T-cell (primary cell): ENCODE measurements around the gene TLR2. TPM values are rescaled to one million over a fixed set of nuclear protein-coding genes. Genes with fewer than 3 reads are reported as not detected.

Source experiments
- ATAC-seq, 4 experiments: fragments of 200-7000 bp in 3 of 4; fragments of 150-1000 bp in 1 of 4; cut with Tn5 transposase; replicated peaks in 1 of 4; 1 replicate in 3 of 4; 2 replicates in 1 of 4; pipeline ENCODE4 v1.10.0; 2021; ENCODE audit warnings: moderate library complexity in 3 of 4, mild to moderate bottlenecking in 2 of 4, moderate number of reproducible peaks in 1 of 4
- CTCF ChIA-PET, 2 donors: fragments of 300-600 bp; sonication (Branson Sonifier 250); formaldehyde crosslinking; loops; one replicate each; lab custom pipeline; 2022; ENCODE audit warnings: antibody characterized with exemption in 2 of 2; lab: Charles Lee
- POLR2A ChIA-PET, 2 donors: fragments of 300-600 bp; sonication (Branson Sonifier 250); formaldehyde crosslinking; loops; one replicate each; lab custom pipeline; 2022; ENCODE audit warnings: antibody characterized with exemption in 2 of 2; lab: Charles Lee
- DNase-seq, 35 experiments: peaks; one replicate each; pipeline versions ENCODE4 v3.0.0 to v3.0.0-alpha.2; 2013 to 2023
- H3K27ac ChIP-seq: one replicate; pipeline ENCODE4 v1.5.1; 2013; ENCODE audit warnings: low read length
- H3K27me3 ChIP-seq, 2 experiments: replicated peaks in 1 of 2; 1 replicate in 1 of 2; 2 replicates in 1 of 2; pipeline versions ENCODE4 v1.6.1 to v1.7.0; 2013; ENCODE audit warnings: low read length in 1 of 2, mixed read lengths in 1 of 2; ENCODE audit not compliant: control insufficient read depth in 2 of 2, insufficient read depth in 2 of 2; ENCODE audit errors: extremely low read depth in 1 of 2
- H3K36me3 ChIP-seq, 2 donors: 1 replicate in 1 of 2; 2 replicates in 1 of 2; pipeline versions ENCODE4 v1.6.1 to v1.7.0; 2013; ENCODE audit warnings: low read length in 1 of 2; ENCODE audit not compliant: control insufficient read depth in 2 of 2, insufficient read depth in 1 of 2; ENCODE audit errors: extremely low read depth in 1 of 2
- H3K4me1 ChIP-seq, 2 experiments: 1 replicate in 1 of 2; 2 replicates in 1 of 2; pipeline versions ENCODE4 v1.6.1 to v1.7.0; 2013; ENCODE audit warnings: low read length in 2 of 2, mixed read lengths in 1 of 2; ENCODE audit not compliant: insufficient read depth in 2 of 2, control insufficient read depth in 1 of 2; ENCODE audit errors: extremely low read depth in 1 of 2
- H3K4me3 ChIP-seq, 2 donors: 1 replicate in 1 of 2; 2 replicates in 1 of 2; pipeline versions ENCODE4 v1.5.1 to v1.7.0; 2013; ENCODE audit warnings: mild to moderate bottlenecking in 2 of 2, low read length in 1 of 2, moderate library complexity in 1 of 2; ENCODE audit not compliant: control insufficient read depth in 1 of 2; ENCODE audit errors: extremely low read depth in 1 of 2
- H3K9me3 ChIP-seq: 2 replicates; pipeline ENCODE4 v1.7.0; 2013
- H3K27ac Mint-ChIP-seq, 2 donors: one replicate each; pipeline ENCODE4 v1.8.0; 2020 to 2021; ENCODE audit warnings: mild to moderate bottlenecking in 2 of 2, mixed read lengths in 2 of 2
- H3K27me3 Mint-ChIP-seq, 2 donors: one replicate each; pipeline ENCODE4 v1.8.0; 2021 to 2022; ENCODE audit warnings: mixed read lengths in 2 of 2
- H3K36me3 Mint-ChIP-seq: one replicate; pipeline ENCODE4 v1.8.0; 2021; ENCODE audit warnings: mixed read lengths
- H3K4me1 Mint-ChIP-seq, 3 donors: one replicate each; pipeline ENCODE4 v1.8.0; 2020 to 2022; ENCODE audit warnings: mixed read lengths in 3 of 3, mild to moderate bottlenecking in 1 of 3
- H3K4me3 Mint-ChIP-seq, 3 donors: one replicate each; pipeline ENCODE4 v1.8.0; 2020 to 2022; ENCODE audit warnings: mild to moderate bottlenecking in 3 of 3, mixed read lengths in 3 of 3, moderate library complexity in 3 of 3
- H3K9me3 Mint-ChIP-seq, 3 donors: one replicate each; pipeline ENCODE4 v1.8.0; 2020 to 2022; ENCODE audit warnings: mixed read lengths in 3 of 3
- WGBS: methylation state at CpG from one replicate; pipeline ENCODE4 v1.1.5; 2013; ENCODE audit warnings: missing lambda C conversion rate; ENCODE audit not compliant: insufficient coverage; 5-methylcytosine and 5-hydroxymethylcytosine counted together
- total RNA-seq, 35 experiments: library from RNA in 6 of 35; stranded (reverse) in 6 of 35; fragments of 120-200 nt in 1 of 35; gene quantifications; one replicate each; pipeline versions ENCODE4 v1.2.1 to v1.2.4 and lab custom pipeline; 2013 to 2026

Gene TLR2
- total RNA-seq, 5 donors from 2014 or later (not counting 1 experiment from before 2014, with no cell fraction given) = 1.1 to 2.3 (median 1.9) TPM

DNA sequence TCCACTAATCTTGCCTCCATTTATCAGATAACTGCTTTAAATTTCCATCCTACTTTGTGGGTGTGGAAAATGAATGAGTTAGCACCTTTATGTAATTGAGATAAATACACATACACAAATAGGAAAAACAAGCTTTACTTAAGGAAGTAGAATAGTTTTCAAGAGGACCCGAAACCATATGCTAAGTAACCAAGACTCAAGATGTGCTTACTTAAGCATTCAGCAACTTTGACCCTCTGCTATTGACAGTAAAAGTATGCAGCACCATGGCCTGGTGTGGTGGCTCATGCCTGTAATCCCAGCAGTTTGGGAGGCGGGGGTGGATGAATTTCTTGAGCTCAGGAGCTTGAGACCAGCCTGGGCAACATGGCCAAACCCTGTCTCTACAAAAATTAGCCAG lies 45.8 kb downstream of the TLR2 start:
- ChIA-PET POLR2A (no interaction called here), CTCF (no interaction called here)
- no peaks in the 10 kb centered on the region for H3K4me1 ChIP-seq
- Mint-ChIP-seq H3K9me3 (no peaks in the 10 kb centered on the region), H3K36me3 (no peaks in the 10 kb centered on the region), H3K4me1 (no peaks in the 10 kb centered on the region), H3K27ac (no peak overlapping the region), H3K27me3 (peaks cover 0 to 1% of the 10 kb centered on the region in 2 donors), H3K4me3 (no peak overlapping the region)
- DNase-seq (no peak), ATAC-seq (no peak)
- H3K27ac ChIP-seq = no peak overlapping the region
- 100% methylated on average over 1 of the region's 2 CpGs for WGBS
- H3K27me3 ChIP-seq = no peaks in the 10 kb centered on the region
- H3K9me3 ChIP-seq = no peaks in the 10 kb centered on the region
- no peak overlapping the region for H3K4me3 ChIP-seq
- no peaks in the 10 kb centered on the region for H3K36me3 ChIP-seq

DNA sequence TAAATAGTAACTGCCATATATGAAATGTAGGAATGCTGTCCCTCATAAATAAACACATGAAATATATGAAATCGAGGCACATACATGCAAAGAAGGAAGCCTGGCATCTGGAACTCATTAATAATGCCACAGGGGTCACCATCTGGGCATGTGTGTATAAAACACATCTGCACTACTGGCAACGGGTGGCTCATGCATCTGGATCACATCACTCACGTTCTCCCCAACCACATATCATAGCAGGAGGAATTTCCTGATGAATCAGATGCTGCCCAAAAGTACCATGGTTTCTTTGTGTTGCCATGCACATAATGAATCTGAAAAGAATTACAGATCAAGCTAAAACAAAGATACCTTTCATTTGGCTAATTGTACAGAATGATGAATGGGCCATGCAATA lies 47.2 kb downstream of the TLR2 start:
- Histone ChIP-seq H3K27ac (no peak overlapping the region), H3K9me3 (no peaks in the 10 kb centered on the region), H3K4me1 (no peaks in the 10 kb centered on the region), H3K36me3 (no peaks in the 10 kb centered on the region), H3K4me3 (no peak overlapping the region), H3K27me3 (no peaks in the 10 kb centered on the region)
- Mint-ChIP-seq H3K4me1 (peaks cover 0 to 1% (median 0%) of the 10 kb centered on the region in 3 donors), H3K4me3 (no peak overlapping the region), H3K27ac (no peak overlapping the region), H3K36me3 (no peaks in the 10 kb centered on the region), H3K27me3 (peaks cover 0 to 1% of the 10 kb centered on the region in 2 donors), H3K9me3 (no peaks in the 10 kb centered on the region)
- no CpG with 5 or more reads among the region's 3 CpGs for WGBS
- CTCF ChIA-PET = no interaction called here
- ATAC-seq (no peak), DNase-seq (no peak)
- POLR2A ChIA-PET = no interaction called here

DNA sequence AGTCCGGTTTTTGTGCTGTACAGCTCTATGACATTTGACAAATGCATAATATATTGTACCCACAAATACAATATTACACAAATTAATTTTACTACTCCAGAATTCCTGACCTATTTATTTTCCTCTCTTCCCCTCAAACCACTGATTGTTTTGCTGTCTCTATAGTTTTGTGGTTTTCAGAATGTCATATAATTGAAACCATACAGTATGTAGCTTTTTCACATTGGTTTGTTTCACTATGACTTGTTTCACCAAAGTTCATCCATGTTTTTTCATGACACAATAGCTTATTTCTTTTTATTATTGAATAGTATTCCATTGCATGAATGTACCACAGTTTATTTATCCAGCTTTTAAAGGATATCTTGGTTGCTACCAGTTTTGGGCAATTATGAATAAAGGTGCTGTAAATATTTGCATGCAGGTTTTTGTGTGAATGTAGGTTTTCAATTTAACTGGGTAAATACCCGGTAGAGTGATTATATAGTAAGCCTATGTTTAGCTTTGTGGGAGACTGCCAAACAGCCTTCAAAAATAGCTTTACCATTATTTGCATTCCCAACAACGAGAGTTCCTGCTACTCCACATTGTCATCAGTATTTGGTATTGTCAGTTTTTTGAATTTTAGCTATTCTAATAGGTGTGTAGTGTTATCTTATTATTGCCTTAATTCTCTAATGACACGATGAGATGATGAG lies 49.8 kb downstream of the TLR2 start:
- WGBS = no CpG with 5 or more reads among the region's 4 CpGs
- CTCF ChIA-PET = interaction anchor here in 1 of 2 donors (0.7 to 0.9 kb wide), 3 partner anchors 8 to 458 kb away, joined by 3 to 5 read pairs (median 4); partner anchors contain the start of gene TLR2
- POLR2A ChIA-PET = interaction anchor here (0.6 to 0.7 kb wide), 2 partner anchors 63 to 173 kb away, joined by 3 read pairs; no protein-coding TSS in a partner anchor
- Mint-ChIP-seq H3K27me3 (peaks cover 0 to 1% of the 10 kb centered on the region in 2 donors), H3K4me1 (peaks cover 0 to 2% (median 0%) of the 10 kb centered on the region in 3 donors), H3K4me3 (no peak overlapping the region), H3K27ac (no peak overlapping the region), H3K36me3 (no peaks in the 10 kb centered on the region), H3K9me3 (no peaks in the 10 kb centered on the region)
- no peaks in the 10 kb centered on the region for H3K4me1 ChIP-seq
- no peak for DNase-seq
- no peaks in the 10 kb centered on the region for H3K9me3 ChIP-seq
- ATAC-seq = no peak
- no peak overlapping the region for H3K27ac ChIP-seq
- no peaks in the 10 kb centered on the region for H3K36me3 ChIP-seq
- H3K27me3 ChIP-seq = peaks cover 0 to 2% of the 10 kb centered on the region in 2 experiments
- H3K4me3 ChIP-seq = no peak overlapping the region

DNA sequence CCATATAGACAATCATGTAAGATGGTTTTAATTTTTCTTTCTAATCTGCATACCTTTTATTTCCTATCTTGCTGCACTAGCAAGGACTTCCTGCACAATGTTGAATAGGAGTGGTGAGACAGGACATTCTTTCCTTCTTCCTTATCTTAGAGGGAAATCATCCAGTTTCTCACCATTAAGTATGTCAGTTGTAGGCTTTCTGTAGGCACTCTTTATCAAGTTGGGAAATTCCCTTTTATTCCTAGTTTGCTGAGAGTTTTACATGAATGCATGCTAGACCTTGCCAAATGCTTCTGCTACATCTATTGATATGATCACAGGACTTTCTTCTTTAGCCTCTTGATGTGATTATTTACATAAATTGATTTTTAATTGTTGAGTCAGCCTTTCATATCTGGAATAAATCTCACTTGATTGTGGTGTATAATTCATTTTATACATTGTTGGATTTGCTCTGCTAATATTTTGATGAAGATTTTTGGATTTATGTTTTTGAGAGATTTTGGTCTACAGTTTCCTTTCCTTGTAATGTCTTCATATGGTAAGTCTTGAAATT lies 51.9 kb downstream of the TLR2 start:
- peaks cover 0 to 2% (median 0%) of the 10 kb centered on the region in 3 donors for H3K4me1 Mint-ChIP-seq
- H3K27ac ChIP-seq = no peak overlapping the region
- peaks cover 5 to 11% of the 10 kb centered on the region in 2 donors for H3K27me3 Mint-ChIP-seq
- H3K36me3 Mint-ChIP-seq = peaks cover 5% of the 10 kb centered on the region
- ATAC-seq = no peak
- CTCF ChIA-PET = no interaction called here
- no peaks in the 10 kb centered on the region for H3K36me3 ChIP-seq
- peaks cover 5 to 6% (median 5%) of the 10 kb centered on the region in 3 donors for H3K9me3 Mint-ChIP-seq
- POLR2A ChIA-PET = no interaction called here
- H3K4me3 ChIP-seq = no peak overlapping the region
- H3K4me3 Mint-ChIP-seq = no peak overlapping the region
- no peaks in the 10 kb centered on the region for H3K9me3 ChIP-seq
- DNase-seq = no peak
- no peaks in the 10 kb centered on the region for H3K4me1 ChIP-seq
- peaks cover 0 to 2% of the 10 kb centered on the region in 2 experiments for H3K27me3 ChIP-seq
- H3K27ac Mint-ChIP-seq = no peak overlapping the region

DNA sequence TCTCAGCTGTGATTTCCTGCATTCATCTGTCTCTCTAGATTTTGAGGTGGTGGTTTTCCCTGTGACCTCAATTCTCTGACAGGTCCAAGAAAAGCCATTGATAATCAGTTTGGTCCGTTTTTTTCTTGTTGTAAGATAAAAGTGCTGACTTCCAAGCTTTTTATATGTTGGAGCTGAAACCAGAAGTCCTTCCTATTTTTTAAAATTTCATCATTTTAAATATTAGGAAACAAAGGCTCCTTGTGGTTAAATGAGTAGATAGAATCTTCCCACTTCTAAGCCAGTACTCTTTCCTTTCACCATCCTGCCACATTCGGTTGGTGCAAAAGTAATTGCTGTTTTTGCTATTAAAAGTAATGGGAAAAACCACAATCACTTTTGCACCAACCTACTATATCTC lies 57.5 kb downstream of the TLR2 start:
- CTCF ChIA-PET = interaction anchor here in 1 of 2 donors (0.6 to 1.7 kb wide), 2 partner anchors 9 to 580 kb away, joined by 3 to 6 read pairs; no protein-coding TSS in a partner anchor
- Mint-ChIP-seq H3K27ac (no peak overlapping the region), H3K4me3 (no peak overlapping the region), H3K4me1 (no peaks in the 10 kb centered on the region), H3K27me3 (peaks cover 5 to 12% of the 10 kb centered on the region in 2 donors), H3K36me3 (peaks cover 9% of the 10 kb centered on the region), H3K9me3 (peaks cover 5 to 6% (median 5%) of the 10 kb centered on the region in 3 donors)
- Histone ChIP-seq H3K36me3 (no peaks in the 10 kb centered on the region), H3K4me3 (no peak overlapping the region), H3K27ac (no peak overlapping the region), H3K4me1 (no peaks in the 10 kb centered on the region), H3K9me3 (peaks cover 2% of the 10 kb centered on the region), H3K27me3 (peaks cover 0 to 10% of the 10 kb centered on the region in 2 experiments)
- no CpG with 5 or more reads among the region's 2 CpGs for WGBS
- POLR2A ChIA-PET = no interaction called here
- no peak for DNase-seq
- no peak for ATAC-seq

DNA sequence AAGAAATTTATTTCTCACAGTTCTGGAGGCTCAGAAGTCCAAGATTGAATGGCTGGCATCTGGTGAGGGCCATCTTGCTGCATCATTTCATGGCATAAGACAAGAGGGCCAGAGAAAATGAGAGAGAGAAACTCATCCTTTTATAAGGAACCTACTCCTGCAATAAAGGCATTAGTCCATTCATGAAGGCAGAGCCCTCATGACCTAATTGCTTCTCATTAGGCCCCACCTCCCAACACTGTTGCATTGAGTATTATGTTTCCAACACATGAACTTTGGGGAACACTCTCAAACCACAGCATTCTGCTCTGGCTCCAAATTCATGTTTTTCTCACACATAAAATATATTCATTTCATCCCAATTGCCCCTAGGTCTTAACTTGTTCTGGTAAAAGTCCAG lies 61.6 kb downstream of the TLR2 start:
- H3K27ac ChIP-seq = no peak overlapping the region
- DNase-seq (no peak), ATAC-seq (no peak)
- H3K27me3 ChIP-seq = peaks cover 0 to 8% of the 10 kb centered on the region in 2 experiments
- ChIA-PET POLR2A (no interaction called here), CTCF (no interaction called here)
- Mint-ChIP-seq H3K4me1 (no peaks in the 10 kb centered on the region), H3K9me3 (peaks cover 3% of the 10 kb centered on the region in 3 donors), H3K36me3 (peaks cover 3% of the 10 kb centered on the region), H3K4me3 (no peak overlapping the region), H3K27me3 (peaks cover 3 to 4% of the 10 kb centered on the region in 2 donors), H3K27ac (no peak overlapping the region)
- H3K4me1 ChIP-seq = no peaks in the 10 kb centered on the region
- H3K36me3 ChIP-seq = no peaks in the 10 kb centered on the region
- peaks cover 2% of the 10 kb centered on the region for H3K9me3 ChIP-seq
- no peak overlapping the region for H3K4me3 ChIP-seq
